ENCODE data around the gene PBXIP1.
A peak's percentile ranks its signal among the peaks of the same experiment; 100 is the strongest.

PBXIP1 gene

GRCh38 chr1:155002464-155003226 is 46.7 kb upstream of the PBXIP1 start, which contains the start of gene ZBTB7B:
Gene ZBTB7B, plus strand, starts transcription at chr1:155002802. Its CDS starts 11,859 bp downstream, at chr1:155014661.
- TF ChIP-seq CTCF (IDR thresholded peaks at IDR 0.05; ENCODE audit: low read depth, low read length, missing control alignments): no peak
- in situ Hi-C loops (cut with HindIII; ENCODE audit: low sequenced_read_pairs): no loop called here
- H3K4me3 ChIP-seq (ENCODE audit: low read depth, low read length): peak within 1 kb of the TSS; percentile 82
- no peak for DNase-seq (ENCODE audit: low read depth)

GRCh38 chr1:155001675-155002463 is 46.0 kb upstream of the PBXIP1 start:
- peak; percentile 57 for TF ChIP-seq CTCF (IDR thresholded peaks at IDR 0.05; ENCODE audit: low read depth, low read length, missing control alignments)
- peak; percentile 98 for DNase-seq (ENCODE audit: low read depth)
- in situ Hi-C loops (cut with HindIII; ENCODE audit: low sequenced_read_pairs): no loop called here
- H3K4me3 ChIP-seq (ENCODE audit: low read depth, low read length): peak overlapping the region; percentile 82

- DNase-seq (ENCODE audit: low read depth): no peak
- no peak for TF ChIP-seq CTCF (IDR thresholded peaks at IDR 0.05; ENCODE audit: low read depth, low read length, missing control alignments)
- H3K4me3 ChIP-seq (ENCODE audit: low read depth, low read length): peak overlapping the region; percentile 82
- in situ Hi-C loops (cut with HindIII; ENCODE audit: low sequenced_read_pairs): no loop called here
Observed at GRCh38 chr1:155001425-155001674, 45.5 kb upstream of the PBXIP1 start.

- H3K4me3 ChIP-seq (ENCODE audit: low read depth, low read length): peak overlapping the region; percentile 82
- no peak for TF ChIP-seq CTCF (IDR thresholded peaks at IDR 0.05; ENCODE audit: low read depth, low read length, missing control alignments)
- in situ Hi-C loops (cut with HindIII; ENCODE audit: low sequenced_read_pairs): no loop called here
- DNase-seq (ENCODE audit: low read depth): peak; percentile 70
Observed at GRCh38 chr1:155000726-155001424, 45.0 kb upstream of the PBXIP1 start.

- no peak for TF ChIP-seq CTCF (IDR thresholded peaks at IDR 0.05; ENCODE audit: low read depth, low read length, missing control alignments)
- DNase-seq (ENCODE audit: low read depth): no peak
- H3K4me3 ChIP-seq (ENCODE audit: low read depth, low read length): peak overlapping the region; percentile 82
- in situ Hi-C loops (cut with HindIII; ENCODE audit: low sequenced_read_pairs): no loop called here
Observed at GRCh38 chr1:155000411-155000725, 44.5 kb upstream of the PBXIP1 start.

- H3K4me3 ChIP-seq (ENCODE audit: low read depth, low read length): peak overlapping the region; percentile 82
- in situ Hi-C loops (cut with HindIII; ENCODE audit: low sequenced_read_pairs): no loop called here
- TF ChIP-seq CTCF (IDR thresholded peaks at IDR 0.05; ENCODE audit: low read depth, low read length, missing control alignments): no peak
- no peak for DNase-seq (ENCODE audit: low read depth)
Observed at GRCh38 chr1:154999571-155000410, 43.9 kb upstream of the PBXIP1 start.
